Measurements from ENCODE around the gene GUCA1A. TPM values are rescaled to one million over a fixed set of nuclear protein-coding genes. Genes with fewer than 3 reads are reported as not detected.

Gene GUCA1A
- total RNA-seq, 1 experiment from 2014 or later = not detected

- CTCF ChIA-PET = no interaction called here
- Histone ChIP-seq H3K4me3 (replicated peaks in 1 of 2; ENCODE audit: low read depth in 1 of 2, low read length in 2 of 2) (no peak overlapping the region), H3K27ac (ENCODE audit: low read depth, low read length) (no peak overlapping the region), H2AFZ (ENCODE audit: low read depth, low read length, poor library complexity, severe bottlenecking) (no peak overlapping the region), H3K9ac (ENCODE audit: low read length) (no peak overlapping the region), H3K4me1 (ENCODE audit: control insufficient read depth in 1 of 2, insufficient read depth in 2 of 2, low read length in 2 of 2) (peaks cover 5 to 38% of the 10 kb centered on the region in 2 experiments), H3K27me3 (ENCODE audit: insufficient read depth, low read length) (no peaks in the 10 kb centered on the region), H3K4me2 (ENCODE audit: low read length) (no peak overlapping the region), H3K36me3 (ENCODE audit: control insufficient read depth in 1 of 2, insufficient read depth in 2 of 2, low read length in 2 of 2) (peaks cover 17 to 36% of the 10 kb centered on the region in 2 experiments; a peak in 2 of 4 replicates), H3K79me2 (ENCODE audit: insufficient read depth, low read length) (peaks cover 24% of the 10 kb centered on the region; the same call in 1 of the 2 replicates), H4K20me1 (ENCODE audit: insufficient read depth) (no peaks in the 10 kb centered on the region), H3K9me3 (ENCODE audit: control insufficient read depth in 1 of 2, insufficient read depth in 1 of 2, low read depth in 1 of 2, low read length in 2 of 2) (no peaks in the 10 kb centered on the region), H3K9me2 (ENCODE audit: insufficient read depth) (no peaks in the 10 kb centered on the region)
- TF ChIP-seq ZFX (IDR thresholded peaks at IDR 0.05) (no peak), EGR1 (IDR thresholded peaks at IDR 0.05; ENCODE audit: low read depth) (no peak), REST (IDR thresholded peaks at IDR 0.05; ENCODE audit: low read depth) (no peak), FOSL1 (IDR thresholded peaks at IDR 0.05; ENCODE audit: low read depth) (no peak), ZNF274 (IDR thresholded peaks at IDR 0.05; ENCODE audit: low read depth, low read length) (no peak), YY1 (IDR thresholded peaks at IDR 0.05; ENCODE audit: extremely low read depth, insufficient replicate concordance, low read depth, low read length) (no peak), MAX (IDR thresholded peaks at IDR 0.05) (no peak), SIN3A (IDR thresholded peaks at IDR 0.05; ENCODE audit: low read depth) (no peak), EZH2phosphoT487 (IDR thresholded peaks at IDR 0.05; ENCODE audit: borderline replicate concordance) (no peak), EZH2 (IDR thresholded peaks at IDR 0.05) (no peak), ZBTB33 (IDR thresholded peaks at IDR 0.05; ENCODE audit: extremely low read depth, insufficient replicate concordance, low read length) (no peak), SP1 (IDR thresholded peaks at IDR 0.05; ENCODE audit: low read depth) (no peak), POLR2A (IDR thresholded peaks at IDR 0.05; ENCODE audit: borderline replicate concordance, extremely low read depth, insufficient read depth, insufficient read length) (no peak), CBX3 (IDR thresholded peaks at IDR 0.05; ENCODE audit: low read depth) (no peak), CTCF (IDR thresholded peaks at IDR 0.05 in 2 of 3, conservative IDR thresholded peaks at IDR 0.05 in 1 of 3; ENCODE audit: borderline replicate concordance in 1 of 3, insufficient read depth in 1 of 3, low read depth in 2 of 3, low read length in 2 of 3) (no peak), CEBPB (IDR thresholded peaks at IDR 0.05; ENCODE audit: low read depth) (no peak), JUND (IDR thresholded peaks at IDR 0.05) (no peak), POLR2AphosphoS5 (IDR thresholded peaks at IDR 0.05; ENCODE audit: low read depth, low read length) (no peak), SRF (IDR thresholded peaks at IDR 0.05; ENCODE audit: low read depth) (no peak), RAD21 (IDR thresholded peaks at IDR 0.05; ENCODE audit: low read depth) (no peak)
- no peak for DNase-seq (ENCODE audit: low read depth, low spot score)
- RAD21 ChIA-PET (ENCODE audit: low non-redundant PET in 1 of 2, low total read pairs in 2 of 2, uncharacterized antibody in 2 of 2, unreplicated experiment in 2 of 2) = no interaction called here
- POLR2A ChIA-PET = no interaction called here
- intact Hi-C loops (cut with micrococcal nuclease) = no loop called here
- ATAC-seq = no peak
- no TSS peak for BruUV-seq (replicated peaks)
Observed at GRCh38 chr6:42128460-42129359, 44.5 kb upstream of the GUCA1A start.
